Kidney glomerular epithelial cell (primary cell): Measurements from ENCODE around the gene SLC44A2.
A peak's percentile ranks its signal among the peaks of the same experiment; 100 is the strongest.

Source experiments
- DNase-seq: peaks from one replicate; lab custom pipeline; 2025; lab: John Stamatoyannopoulos, UW

SLC44A2 gene

DNA sequence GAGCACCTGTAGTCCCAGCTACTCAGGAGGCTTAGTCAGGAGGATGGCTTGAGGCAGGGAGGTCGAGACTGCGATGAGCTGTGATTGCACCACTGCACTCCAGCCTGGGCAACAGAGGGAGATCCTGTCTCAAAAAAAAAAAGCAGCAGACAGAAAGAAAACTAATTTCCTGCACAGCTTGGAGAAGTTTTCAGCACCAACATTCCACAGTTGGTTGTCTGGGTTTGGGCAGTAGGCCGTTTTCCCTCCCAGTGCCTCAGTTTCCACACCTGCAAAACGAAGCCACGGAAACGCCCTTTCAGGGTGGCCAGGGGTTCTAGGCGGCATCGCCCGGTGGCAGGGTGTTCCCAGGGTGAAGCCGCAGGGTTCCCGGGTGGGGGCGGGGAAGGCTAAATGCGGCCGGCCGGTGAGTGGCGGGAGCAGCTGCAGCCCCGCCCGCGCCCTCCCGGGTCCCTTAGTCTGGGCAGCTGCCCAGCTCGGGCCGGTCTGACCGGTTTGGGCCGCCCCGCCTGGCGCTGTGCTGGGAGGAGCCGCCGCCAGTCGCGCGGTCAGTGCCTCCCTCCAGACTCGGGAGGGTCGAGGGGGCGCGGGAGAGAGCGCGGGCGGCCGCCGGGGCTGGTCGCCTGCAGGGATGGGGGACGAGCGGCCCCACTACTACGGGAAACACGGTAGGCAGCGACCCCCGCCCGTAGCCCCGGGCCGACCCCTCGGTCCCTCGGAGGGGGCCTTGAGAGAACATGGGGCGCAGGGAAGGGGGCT is at the start of gene SLC44A2:
SLC44A2 (plus strand) TSS at position 551 of the 759 bp plus-strand sequence; CDS start at position 632, 81 bp downstream.
- no peak for DNase-seq

- DNase-seq, result no peak
These were observed 47.4 kb upstream of the SLC44A2 start for GRCh38 chr19:10577951-10578350.

DNA sequence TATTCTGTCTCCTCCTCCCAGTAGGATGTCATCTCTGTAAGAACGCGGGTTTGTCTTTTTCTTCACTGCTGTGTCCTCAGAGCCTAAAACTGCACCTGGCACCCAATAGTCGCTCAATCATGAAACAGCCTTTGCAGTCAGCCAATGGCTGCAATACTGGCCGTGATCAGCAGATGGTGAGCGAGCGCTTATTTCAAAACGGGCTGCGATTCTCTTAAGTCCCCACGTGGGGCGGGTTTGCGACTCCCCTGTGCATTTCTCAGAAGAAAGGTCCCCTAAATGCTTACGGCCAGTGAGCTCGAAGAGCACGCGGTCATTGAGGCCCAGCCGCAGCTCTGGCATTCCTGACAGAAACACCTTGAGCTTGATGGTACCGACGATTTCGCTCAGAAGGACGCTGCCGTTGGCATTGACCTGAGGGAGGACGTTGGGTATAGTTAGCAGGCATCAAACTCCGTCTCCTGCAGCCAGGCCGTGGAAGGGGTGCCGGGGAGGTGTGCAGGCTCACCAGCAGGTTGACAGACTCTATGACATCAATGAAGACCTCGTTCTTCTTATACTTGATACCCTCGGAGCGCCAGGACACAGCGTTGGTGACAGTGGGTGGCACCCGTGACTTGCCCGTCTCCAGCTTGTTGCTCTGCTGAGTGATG is 44.2 kb upstream of the SLC44A2 start:
- peak; percentile 81 for DNase-seq

DNA sequence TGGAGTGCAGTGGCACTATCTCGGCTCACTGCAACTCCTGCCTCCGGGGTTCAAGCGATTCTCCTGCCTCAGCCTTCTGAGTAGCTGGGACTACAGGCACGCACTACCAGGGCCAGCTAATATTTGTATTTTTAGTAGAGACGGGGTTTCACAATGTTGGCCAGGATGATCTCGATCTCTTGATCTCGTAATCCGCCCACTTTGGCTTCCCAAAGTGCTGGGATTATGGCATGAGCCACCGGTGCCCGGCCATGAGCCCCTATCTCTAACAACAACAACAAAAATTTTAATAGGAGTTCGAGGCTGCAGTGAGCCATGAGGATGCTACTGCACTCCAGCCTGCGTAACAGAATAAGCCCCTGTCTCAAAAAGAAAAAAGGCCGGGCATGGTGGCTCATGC is 43.3 kb upstream of the SLC44A2 start:
- no peak for DNase-seq

- DNase-seq, result no peak
These were observed 42.1 kb upstream of the SLC44A2 start for GRCh38 chr19:10583036-10583776.

GRCh38 chr19:10586396-10586795 is 39.0 kb upstream of the SLC44A2 start:
- DNase-seq, result no peak

GRCh38 chr19:10587022-10587838 is 38.1 kb upstream of the SLC44A2 start, which contains the start of gene AP1M2:
TSS of gene AP1M2 (minus strand) at chr19:10587312. CDS start at chr19:10587231, 81 bp downstream.
- DNase-seq, result no peak

GRCh38 chr19:10587839-10588150 is 37.6 kb upstream of the SLC44A2 start:
- no peak for DNase-seq

GRCh38 chr19:10593148-10593547 is 32.2 kb upstream of the SLC44A2 start:
- DNase-seq, result no peak

- DNase-seq, result no peak
These were observed 31.3 kb upstream of the SLC44A2 start for GRCh38 chr19:10593820-10594637.

DNA sequence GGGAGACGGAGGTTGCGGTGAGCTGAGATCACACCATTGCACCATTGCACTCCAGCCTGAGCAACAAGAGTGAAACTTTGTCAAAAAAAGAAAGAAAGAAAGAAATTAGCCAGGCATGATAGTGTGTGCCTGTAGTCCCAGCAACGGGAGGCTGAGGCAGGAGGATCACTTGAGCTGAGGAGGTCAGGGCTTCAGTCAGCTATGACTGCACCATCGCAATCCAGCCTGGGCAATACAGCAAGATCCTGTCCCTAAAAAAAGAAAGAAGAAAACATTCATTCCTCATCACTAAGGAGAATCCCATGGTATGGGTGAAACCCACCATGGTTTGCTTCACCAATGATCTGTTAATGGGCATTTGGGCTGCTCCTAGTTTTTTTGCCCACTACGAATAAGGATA is 25.2 kb upstream of the SLC44A2 start:
- DNase-seq, result no peak

DNA sequence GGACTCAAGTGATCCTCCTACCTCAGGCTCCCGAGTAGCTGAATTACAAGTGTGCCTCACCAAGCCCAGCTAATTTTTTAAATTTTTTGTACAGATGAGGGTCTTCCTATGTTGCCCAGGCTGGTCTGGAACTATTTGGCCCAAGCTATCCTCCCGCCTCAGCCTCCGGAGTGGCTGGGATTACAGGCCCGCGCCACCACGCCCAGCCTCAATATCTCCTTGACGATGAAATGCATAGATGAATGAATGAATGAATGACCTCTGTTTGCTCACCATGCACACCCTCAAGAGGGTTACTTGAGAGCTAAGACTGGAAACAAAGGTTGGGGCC is 23.4 kb upstream of the SLC44A2 start:
- no peak for DNase-seq

GRCh38 chr19:10602330-10603083 is 22.8 kb upstream of the SLC44A2 start:
- DNase-seq, result peak; percentile 46

DNA sequence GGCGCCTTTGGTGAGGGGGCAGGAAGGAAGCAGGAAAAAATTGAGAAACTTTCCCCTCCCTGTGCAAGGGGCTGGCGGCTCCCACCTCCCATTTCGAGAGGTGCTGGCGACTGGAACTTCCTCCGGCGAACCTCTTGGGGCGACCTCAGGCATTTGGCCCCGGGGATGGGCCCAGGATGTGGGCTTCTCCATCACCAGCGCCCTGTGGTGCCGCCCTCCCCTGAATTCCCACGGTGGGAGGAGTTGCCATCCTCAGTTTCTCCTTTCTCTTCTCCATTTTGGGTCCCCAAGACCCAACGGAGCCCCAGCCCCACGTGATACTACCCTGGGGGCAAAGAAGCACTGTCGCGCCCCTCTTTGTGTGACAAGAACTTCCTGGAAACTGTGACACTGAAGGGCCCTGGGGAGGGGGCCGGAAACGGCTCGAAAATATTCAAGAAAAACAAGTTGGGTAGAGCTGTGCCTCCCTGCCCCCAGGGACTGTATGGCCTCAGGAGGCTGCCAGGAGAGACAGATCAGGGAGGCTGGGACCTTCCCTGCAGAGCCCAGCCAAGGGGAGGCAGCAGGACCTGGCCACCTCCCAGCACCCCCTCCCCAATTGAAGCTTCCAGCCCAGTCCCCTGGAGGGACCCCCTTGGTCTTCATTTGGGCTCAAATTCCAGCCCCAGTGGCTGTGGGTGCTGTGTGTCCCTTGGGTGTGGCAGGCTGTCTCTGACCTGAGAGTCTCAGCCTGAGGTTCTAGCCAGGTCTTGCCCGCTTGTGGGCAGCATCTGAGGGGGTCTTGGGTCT is 22.1 kb upstream of the SLC44A2 start:
- no peak for DNase-seq

GRCh38 chr19:10603873-10604459 is 21.4 kb upstream of the SLC44A2 start:
- no peak for DNase-seq

DNA sequence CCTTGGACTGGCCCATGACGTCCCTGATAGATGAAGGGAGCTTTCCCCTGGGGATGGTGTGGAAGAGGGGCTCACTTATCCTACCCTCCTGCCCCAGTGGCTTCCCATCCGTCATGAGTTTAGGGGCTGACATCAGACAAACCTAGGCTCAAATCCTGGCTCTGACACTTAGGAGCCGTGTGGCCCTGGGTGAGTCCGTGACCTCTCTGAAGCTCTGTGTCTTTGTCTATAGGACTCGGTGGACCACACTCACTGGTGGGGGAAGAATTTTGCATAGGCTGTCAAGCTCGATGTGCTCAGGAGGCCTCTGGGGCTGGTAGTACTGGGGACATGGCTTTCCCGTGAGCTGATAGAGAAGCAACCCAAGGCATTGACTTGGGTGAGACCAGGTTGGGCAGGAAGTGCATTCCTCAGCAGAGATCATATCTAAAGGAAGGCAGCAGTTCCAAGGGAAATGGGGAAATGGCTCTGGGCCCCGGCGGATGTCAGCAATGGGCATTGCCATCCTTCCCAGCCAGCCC is 20.8 kb upstream of the SLC44A2 start:
- DNase-seq, result no peak

- no peak for DNase-seq
These were observed 13.4 kb upstream of the SLC44A2 start for GRCh38 chr19:10611907-10612306.

- DNase-seq, result no peak
These were observed 12.7 kb upstream of the SLC44A2 start for GRCh38 chr19:10612499-10613119.
